HL-60/S4 treated with phorbol 12-myristate 13-acetate at 8.2 ng/mL for 4 days and 3 days (cell line): Measurements from ENCODE around the gene MFAP4.

ENCODE experiments used
- in situ Hi-C: fragments of 300-500 bp; cut with MboI; formaldehyde crosslinking; loops from 2 replicates; pipeline ENCODE4 v1.15.0; 2022; ENCODE audit warnings: low sequenced_read_pairs

The MFAP4 gene

GRCh38 chr17:19386974-19387920 is at the start of gene MFAP4:
Gene MFAP4 (minus strand): TSS chr17:19387190. CDS start chr17:19387155, 35 bp downstream.
- in situ Hi-C loops: no loop called here

GRCh38 chr17:19433727-19434340 is 46.8 kb upstream of the MFAP4 start:
- in situ Hi-C loops: no loop called here

GRCh38 chr17:19433255-19433654 is 46.3 kb upstream of the MFAP4 start:
- in situ Hi-C loops: no loop called here

- in situ Hi-C loops: no loop called here
These were observed 44.7 kb upstream of the MFAP4 start for GRCh38 chr17:19431691-19432090.

- in situ Hi-C loops: no loop called here
These were observed 39.6 kb upstream of the MFAP4 start for GRCh38 chr17:19426631-19427030.

GRCh38 chr17:19424934-19425868 is 38.2 kb upstream of the MFAP4 start:
- in situ Hi-C loops: no loop called here

- in situ Hi-C loops: no loop called here
These were observed 34.9 kb upstream of the MFAP4 start for GRCh38 chr17:19421926-19422325.

- in situ Hi-C loops: no loop called here
These were observed 34.2 kb upstream of the MFAP4 start for GRCh38 chr17:19421219-19421618.

GRCh38 chr17:19418251-19418992 is 31.4 kb upstream of the MFAP4 start:
- in situ Hi-C loops: no loop called here

- in situ Hi-C loops: no loop called here
These were observed 30.6 kb upstream of the MFAP4 start for GRCh38 chr17:19417611-19418010.

- in situ Hi-C loops: no loop called here
These were observed 29.1 kb upstream of the MFAP4 start for GRCh38 chr17:19415806-19416775.

- in situ Hi-C loops: no loop called here
These were observed 28.3 kb upstream of the MFAP4 start for GRCh38 chr17:19415311-19415710.

GRCh38 chr17:19414396-19415280 is 27.6 kb upstream of the MFAP4 start:
- in situ Hi-C loops: no loop called here

GRCh38 chr17:19413761-19414160 is 26.8 kb upstream of the MFAP4 start:
- in situ Hi-C loops: no loop called here

GRCh38 chr17:19412984-19413383 is 26.0 kb upstream of the MFAP4 start:
- in situ Hi-C loops: no loop called here

GRCh38 chr17:19412510-19412909 is 25.5 kb upstream of the MFAP4 start:
- in situ Hi-C loops: no loop called here

- in situ Hi-C loops: no loop called here
These were observed 24.6 kb upstream of the MFAP4 start for GRCh38 chr17:19411631-19412030.
